Endothelial cell of umbilical vein (primary cell): ENCODE data around the gene OMA1. TPM values are rescaled to one million over a fixed set of nuclear protein-coding genes. Genes with fewer than 3 reads are reported as not detected.

Source experiments
- BruUV-seq: library from RNA; stranded (reverse); fragments of 400-500 nt; replicated peaks from 2 replicates; lab custom pipeline; 2021; lab: Mats Ljungman, UMichigan
- CTCF ChIA-PET: fragments of 300-600, 350-600 bp; sonication (Branson Sonifier 250); formaldehyde crosslinking; loops from one replicate; lab custom pipeline; 2021; ENCODE audit warnings: antibody characterized with exemption, inconsistent platforms; lab: Charles Lee
- POLR2A ChIA-PET: fragments of 300-600, 350-600 bp; sonication (Branson Sonifier 250); formaldehyde crosslinking; loops from one replicate; lab custom pipeline; 2021; ENCODE audit warnings: antibody characterized with exemption, inconsistent platforms; lab: Charles Lee
- DNase-seq: peaks from one replicate; pipeline ENCODE4 v3.0.0-alpha.2; 2011; ENCODE audit warnings: low read depth, low spot score
- FAIRE-seq: peaks from 2 replicates; lab custom pipeline; 2011; peaks lifted over from hg19 to GRCh38; lab: Jason Lieb, UNC
- H2AFZ ChIP-seq: 2 replicates; pipeline ENCODE4 v1.6.0; 2012; ENCODE audit warnings: low read depth, low read length, control low read depth, inconsistent platforms
- H3K27ac ChIP-seq: 2 replicates; pipeline ENCODE4 v1.5.1; 2011; ENCODE audit warnings: low read depth, mild to moderate bottlenecking, control low read depth, low read length, moderate library complexity; ENCODE audit not compliant: insufficient read depth
- H3K27me3 ChIP-seq, 2 experiments: 2 replicates each; pipeline versions ENCODE4 v1.6.0 to v1.6.1; 2011; ENCODE audit warnings: low read length in 2 of 2, mixed read lengths in 1 of 2; ENCODE audit not compliant: control insufficient read depth in 2 of 2, insufficient read depth in 2 of 2
- H3K36me3 ChIP-seq, 2 experiments: 2 replicates in 1 of 2; 3 replicates in 1 of 2; pipeline ENCODE4 v1.5.1; 2011; ENCODE audit warnings: low read length in 2 of 2, mild to moderate bottlenecking in 1 of 2, moderate library complexity in 1 of 2; ENCODE audit not compliant: control insufficient read depth in 2 of 2, insufficient read depth in 2 of 2; ENCODE audit errors: extremely low read depth in 1 of 2
- H3K4me1 ChIP-seq: 3 replicates; pipeline ENCODE4 v1.5.1; 2011; ENCODE audit warnings: mild to moderate bottlenecking, low read length; ENCODE audit not compliant: control insufficient read depth, insufficient read depth; ENCODE audit errors: extremely low read depth
- H3K4me2 ChIP-seq: 2 replicates; pipeline ENCODE4 v1.6.1; 2011; ENCODE audit warnings: low read length, control low read depth, mixed read lengths; ENCODE audit not compliant: insufficient read depth
- H3K4me3 ChIP-seq, 3 experiments: fragments of 200-600 bp in 1 of 3; sonication (generic), shearing (Covaris generic) in 1 of 3; replicated peaks in 1 of 3; 2 replicates each; pipeline ENCODE4 v1.5.1; 2011 to 2016; ENCODE audit warnings: control low read depth in 3 of 3, low read length in 3 of 3, mild to moderate bottlenecking in 2 of 3, inconsistent platforms in 1 of 3, low read depth in 1 of 3, moderate library complexity in 1 of 3; ENCODE audit not compliant: insufficient read depth in 1 of 3
- H3K79me2 ChIP-seq: 2 replicates; pipeline ENCODE4 v1.6.0; 2012; ENCODE audit warnings: low read length, inconsistent platforms; ENCODE audit not compliant: control insufficient read depth, insufficient read depth
- H3K9ac ChIP-seq: replicated peaks from 2 replicates; pipeline ENCODE3; 2011; ENCODE audit warnings: low read length, control low read depth; ENCODE audit not compliant: insufficient read depth; ENCODE audit errors: extremely low read depth
- H3K9me1 ChIP-seq: replicated peaks from 3 replicates; pipeline ENCODE4 v1.6.0; 2011; ENCODE audit warnings: mild to moderate bottlenecking, low read length; ENCODE audit not compliant: control insufficient read depth, insufficient read depth; ENCODE audit errors: extremely low read depth
- H3K9me3 ChIP-seq: replicated peaks from 2 replicates; pipeline ENCODE4 v1.5.1; 2012; ENCODE audit warnings: low read length, inconsistent platforms; ENCODE audit not compliant: control insufficient read depth, insufficient read depth
- H4K20me1 ChIP-seq: replicated peaks from 2 replicates; pipeline ENCODE3; 2011; ENCODE audit warnings: mild to moderate bottlenecking, low read length; ENCODE audit not compliant: control insufficient read depth, insufficient read depth; ENCODE audit errors: extremely low read depth
- CTCF ChIP-seq, 2 donors: IDR thresholded peaks; 1 replicate in 1 of 2; 2 replicates in 1 of 2; pipeline ENCODE4 v1.5.1; 2011; ENCODE audit warnings: low read length in 2 of 2, mild to moderate bottlenecking in 2 of 2, moderate library complexity in 2 of 2, control low read depth in 1 of 2, inconsistent platforms in 1 of 2, low read depth in 1 of 2; ENCODE audit not compliant: insufficient read depth in 1 of 2; ENCODE audit errors: extremely low read depth in 1 of 2
- EZH2 ChIP-seq: IDR thresholded peaks from 2 replicates; pipeline ENCODE4 v1.6.1; 2012; ENCODE audit warnings: borderline replicate concordance, low read depth, mild to moderate bottlenecking, moderate library complexity, low read length, inconsistent platforms; ENCODE audit not compliant: severe bottlenecking
- FOS ChIP-seq: IDR thresholded peaks from 2 replicates; pipeline ENCODE4 v1.6.1; 2011; ENCODE audit warnings: mild to moderate bottlenecking, low read length, moderate library complexity, borderline replicate concordance; ENCODE audit not compliant: insufficient read depth
- GATA2 ChIP-seq: IDR thresholded peaks from 2 replicates; pipeline ENCODE4 v1.7.0; 2011; ENCODE audit warnings: low read depth, mild to moderate bottlenecking, moderate library complexity, mixed read lengths, low read length; ENCODE audit not compliant: insufficient read length, insufficient read depth
- JUN ChIP-seq: IDR thresholded peaks from 2 replicates; pipeline ENCODE4 v1.6.1; 2011; ENCODE audit warnings: borderline replicate concordance, low read depth; ENCODE audit not compliant: insufficient read length, insufficient read depth
- MAX ChIP-seq: IDR thresholded peaks from 2 replicates; pipeline ENCODE4 v1.6.1; 2011; ENCODE audit not compliant: insufficient read depth, insufficient read length
- MYC ChIP-seq: IDR thresholded peaks from one replicate; pipeline ENCODE4 v1.6.1; 2011; ENCODE audit warnings: mild to moderate bottlenecking, low read depth, low read length
- POLR2A ChIP-seq: IDR thresholded peaks from 2 replicates; pipeline ENCODE4 v1.6.1; 2012; ENCODE audit warnings: low read depth, mild to moderate bottlenecking, control low read depth, low read length
- POLR2AphosphoS5 ChIP-seq: IDR thresholded peaks from 2 replicates; pipeline ENCODE4 v1.6.1; 2012; ENCODE audit warnings: low read depth, mild to moderate bottlenecking, control low read depth, low read length, moderate library complexity; ENCODE audit not compliant: insufficient read depth
- dilution Hi-C: fragments of 300-500 bp; cut with MboI; formaldehyde crosslinking; loops from one replicate; pipeline ENCODE4 v1.15.0; 2019; ENCODE audit warnings: low sequenced_read_pairs; ENCODE audit not compliant: extremely low pct_ligation_motif_present
- intact Hi-C: fragments of 100-400 bp; cut with micrococcal nuclease; formaldehyde crosslinking; loops from one replicate; pipeline ENCODE4 v1.10.0; 2022
- polyA plus RNA-seq, 4 experiments: library from polyadenylated mRNA; depleted of rRNA in 3 of 4; stranded (reverse) in 3 of 4; unstranded in 1 of 4; fragments of >200 nt; gene quantifications; 2 replicates each; pipeline versions ENCODE4 v1.2.1 to v1.2.3, GENCODE V29; 2011 to 2012; ENCODE audit warnings: missing spikeins in 1 of 4
- total RNA-seq: library from RNA; stranded (reverse); gene quantifications from 2 replicates; pipeline ENCODE4 v1.2.3, GENCODE V29; 2021

The OMA1 gene
- total and polyA plus RNA-seq, 2 donors (not counting 3 experiments of a cell fraction or from before 2014, with no cell fraction given), result 4.0 to 4.6 TPM

GRCh38 chr1:58508629-58509028 is 37.9 kb downstream of the OMA1 start:
- Histone ChIP-seq H3K4me2 (no peak overlapping the region), H3K9ac (no peak overlapping the region), H3K79me2 (no peaks in the 10 kb centered on the region), H3K4me1 (no peaks in the 10 kb centered on the region), H3K9me3 (no peaks in the 10 kb centered on the region), H3K9me1 (no peaks in the 10 kb centered on the region), H4K20me1 (no peaks in the 10 kb centered on the region), H3K4me3 (no peak overlapping the region), H3K36me3 (no peaks in the 10 kb centered on the region), H2AFZ (no peak overlapping the region), H3K27ac (no peak overlapping the region), H3K27me3 (no peaks in the 10 kb centered on the region)
- ChIA-PET CTCF (no interaction called here), POLR2A (no interaction called here)
- no peak for DNase-seq
- no peak for FAIRE-seq
- intact Hi-C loops (no loop called here), dilution Hi-C loops (no loop called here)
- no TSS peak for BruUV-seq
- TF ChIP-seq GATA2, result no peak
- TF ChIP-seq JUN, result no peak
- no peak for TF ChIP-seq EZH2
- no peak for TF ChIP-seq FOS
- TF ChIP-seq MYC, result no peak
- no peak for TF ChIP-seq POLR2A
- TF ChIP-seq CTCF (IDR thresholded peaks at IDR 0.05; ENCODE audit: extremely low read depth in 1 of 2, insufficient read depth in 1 of 2, low read depth in 1 of 2, low read length in 2 of 2), result no peak
- no peak for TF ChIP-seq MAX
- no peak for TF ChIP-seq POLR2AphosphoS5
